ENCODE data around the gene CCDC6. TPM values are rescaled to one million over a fixed set of nuclear protein-coding genes. Genes with fewer than 3 reads are reported as not detected.

CCDC6 gene
- total and polyA plus RNA-seq, 9 of the 15 experiments (the other 6 are each of a cell fraction or from before 2014, with no cell fraction given), result 10.4 to 41.0 (median 20.9) TPM

- H3K4me1 ChIP-seq (replicated peaks in 1 of 2; ENCODE audit: control insufficient read depth in 2 of 2, insufficient read depth in 2 of 2, low read length in 2 of 2), result no peaks in the 10 kb centered on the region; a peak in 2 of 5 replicates
- no peaks in the 10 kb centered on the region for H3K9me3 ChIP-seq (replicated peaks; ENCODE audit: control insufficient read depth, insufficient read depth, low read depth, low read length)
- H3K36me3 ChIP-seq (ENCODE audit: control insufficient read depth, insufficient read depth, low read length), result no peaks in the 10 kb centered on the region
- BruUV-seq (replicated peaks), result no TSS peak
- H3K27ac ChIP-seq (ENCODE audit: extremely low read depth, low read depth, low read length), result no peak overlapping the region
- H2AFZ ChIP-seq (ENCODE audit: low read depth, low read length), result no peak overlapping the region; the same call in 1 of the 2 replicates
- H3K79me2 ChIP-seq (ENCODE audit: control insufficient read depth, insufficient read depth, low read length), result no peaks in the 10 kb centered on the region
- H4K20me1 ChIP-seq (replicated peaks; ENCODE audit: control insufficient read depth, insufficient read depth, low read length), result no peaks in the 10 kb centered on the region
- H3K4me2 ChIP-seq (ENCODE audit: insufficient read depth, low read length), result no peak overlapping the region
- H3K4me3 ChIP-seq, result no peak overlapping the region
- in situ Hi-C loops (cut with MboI), result no loop called here
- peaks cover 3 to 9% of the 10 kb centered on the region in 2 experiments; a peak in 3 of 5 replicates for H3K27me3 ChIP-seq (ENCODE audit: control insufficient read depth in 2 of 2, insufficient read depth in 2 of 2, low read length in 2 of 2)
- DNase-seq (ENCODE audit: extremely low read depth in 1 of 4, low spot score in 3 of 4) (no peak), FAIRE-seq (no peak), ATAC-seq (no peak)
- no peaks in the 10 kb centered on the region for H3K9me1 ChIP-seq (ENCODE audit: control insufficient read depth, insufficient read depth, low read length)
- ChIA-PET CTCF (ENCODE audit: low intra/inter-chr PET ratio) (no interaction called here), POLR2A (no interaction called here)
- intact Hi-C loops (cut with micrococcal nuclease), result no loop called here
- no peak overlapping the region for H3K9ac ChIP-seq (ENCODE audit: insufficient read depth in 1 of 2, low read depth in 2 of 2, low read length in 2 of 2)
- WGBS (ENCODE audit: insufficient coverage, low coverage, missing lambda C conversion rate), result 3% methylated on average over 5 of the region's 5 CpGs
- TF ChIP-seq CHD7 (IDR thresholded peaks at IDR 0.05; ENCODE audit: low read depth, low read length), result no peak
- 0 out of 4 replicates have a peak, but pooled peaks of 1 of the 2 experiments have one; percentile 47 for TF ChIP-seq FOXA3 (CRISPR knock-in tag; conservative IDR thresholded peaks at IDR 0.05 in 1 of 2, IDR thresholded peaks at IDR 0.05 in 1 of 2)
- peak; percentile 42 for TF ChIP-seq MAFK (IDR thresholded peaks at IDR 0.05; ENCODE audit: low read length)
- TF ChIP-seq L3MBTL2 (IDR thresholded peaks at IDR 0.05), result no peak
- TF ChIP-seq CHD1 (IDR thresholded peaks at IDR 0.05; ENCODE audit: low read length), result no peak
- peak; percentile 65 for TF ChIP-seq MAFF (IDR thresholded peaks at IDR 0.05; ENCODE audit: low read length)
- TF ChIP-seq ZNF224 (CRISPR knock-in tag; IDR thresholded peaks at IDR 0.05), result no peak
- TF ChIP-seq ZNF696 (CRISPR knock-in tag; conservative IDR thresholded peaks at IDR 0.05), result no peak
- peak; percentile 83 for TF ChIP-seq ZNF316 (IDR thresholded peaks at IDR 0.05)
- TF ChIP-seq C11orf30 (IDR thresholded peaks at IDR 0.05; ENCODE audit: low read depth), result peak; percentile 71
- no peak for TF ChIP-seq GTF2A2 (tag; IDR thresholded peaks at IDR 0.05)
- peak; percentile 48 for TF ChIP-seq CEBPB (tag; IDR thresholded peaks at IDR 0.05)
- no peak for TF ChIP-seq NFE2L1 (tag; IDR thresholded peaks at IDR 0.05; ENCODE audit: borderline replicate concordance, low read depth)
- TF ChIP-seq HNRNPL (IDR thresholded peaks at IDR 0.05; ENCODE audit: low read depth, low read length), result no peak
Measured at GRCh38 chr10:59945590-59945989, 39.2 kb upstream of the CCDC6 start.
